Medulla oblongata (tissue), 1 donor: ENCODE data around the gene PCGF6.
"Not testable (repeated sequence)": the region's sequence is repeated elsewhere in the genome, so short reads cannot be mapped to it uniquely, and the experiment has no call there.

ENCODE experiments used
- DNase-seq: peaks from one replicate; pipeline ENCODE4 v3.0.0-alpha.2; 2015; ENCODE audit errors: extremely low spot score

PCGF6 gene

DNA sequence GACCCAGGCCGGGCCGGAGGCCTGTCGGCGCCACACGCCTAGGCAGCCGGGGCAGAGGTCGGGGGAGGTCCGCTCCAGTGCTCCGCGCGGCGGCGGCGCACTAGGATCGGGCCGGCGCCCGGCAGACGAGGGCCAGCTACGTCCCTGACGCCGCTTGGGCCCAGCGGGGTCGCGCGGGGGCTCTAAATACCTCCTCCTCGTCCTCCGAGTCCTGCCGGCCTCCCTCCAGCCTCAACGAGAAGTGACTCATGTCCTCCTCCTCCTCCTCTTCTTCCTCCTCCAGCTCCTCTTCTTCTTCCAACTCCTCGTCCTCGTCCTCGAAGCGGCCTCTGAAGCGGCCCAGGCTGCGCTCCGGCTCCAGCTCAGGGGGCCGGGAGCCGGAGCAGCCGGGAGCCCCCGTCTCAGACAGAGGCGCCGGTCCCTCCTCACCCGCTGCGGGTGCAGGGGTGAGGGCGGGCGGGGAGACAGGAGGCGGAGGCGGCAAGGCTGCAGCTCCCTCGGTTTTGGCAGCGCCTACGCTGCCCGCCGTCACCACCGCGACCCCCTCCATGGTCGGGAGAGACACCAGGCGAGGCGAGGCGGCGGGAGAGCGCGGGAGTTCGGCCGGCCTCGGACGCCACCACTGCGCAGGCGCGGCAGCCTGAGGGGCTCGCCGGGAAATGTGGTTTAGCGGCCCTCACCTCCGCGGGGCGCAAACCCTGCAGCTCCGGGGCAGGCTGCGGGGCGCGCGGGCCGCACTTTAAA lies at the start of gene PCGF6:
Gene PCGF6 (minus strand): TSS at position 624 of the 744 bp plus-strand sequence. CDS start 74 bp downstream, at position 550.
- DNase-seq = peak; percentile 81

GRCh38 chr10:103397191-103397825 lies 46.4 kb upstream of the PCGF6 start:
- DNase-seq = no peak

- DNase-seq = no peak
These were observed 45.8 kb upstream of the PCGF6 start for GRCh38 chr10:103396789-103397087.

DNA sequence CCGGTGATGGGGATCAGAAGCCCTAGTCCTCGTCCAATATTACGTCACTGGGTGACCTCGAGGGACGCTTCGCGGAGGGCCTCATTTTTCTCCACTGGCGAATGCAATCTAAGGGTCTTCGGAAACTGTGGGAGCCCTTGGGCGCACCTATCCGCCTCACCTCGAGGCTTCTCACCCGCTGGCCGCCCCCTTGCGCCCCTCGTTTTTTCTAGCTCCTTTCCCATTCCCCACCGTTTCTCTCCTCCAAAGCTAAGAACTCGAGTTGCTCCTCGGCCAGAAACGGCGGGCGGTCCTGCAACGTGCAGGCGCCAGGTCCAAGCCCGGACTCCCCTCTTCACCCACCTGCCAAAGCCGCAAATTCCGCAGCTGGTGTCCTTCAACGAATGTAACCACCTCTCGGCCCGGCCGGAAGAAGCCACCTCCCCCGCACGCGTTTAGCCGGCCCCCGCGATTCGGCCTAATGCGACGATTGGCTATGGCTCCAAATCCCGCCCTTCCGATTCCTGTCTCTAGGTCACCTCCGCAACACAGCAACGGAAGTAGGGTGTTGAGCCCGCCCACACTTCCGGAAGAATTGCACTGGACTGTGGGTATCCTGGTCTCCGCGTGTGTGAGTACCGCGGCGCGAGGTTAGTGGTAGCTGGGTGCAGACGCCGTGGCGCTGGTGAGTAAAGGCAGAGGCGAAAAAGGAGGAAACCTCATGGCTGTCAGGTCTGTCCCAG lies 45.3 kb upstream of the PCGF6 start, which contains the start of the genes ATP5MK and PDCD11:
Gene ATP5MK (minus strand): TSS at position 409 of the 722 bp plus-strand sequence. CDS start 4,018 bp downstream, outside the sequence.
Gene PDCD11 (plus strand): TSS at position 560 of the 722 bp plus-strand sequence. CDS start 1,801 bp downstream, outside the sequence.
- DNase-seq = peak; percentile 99

DNA sequence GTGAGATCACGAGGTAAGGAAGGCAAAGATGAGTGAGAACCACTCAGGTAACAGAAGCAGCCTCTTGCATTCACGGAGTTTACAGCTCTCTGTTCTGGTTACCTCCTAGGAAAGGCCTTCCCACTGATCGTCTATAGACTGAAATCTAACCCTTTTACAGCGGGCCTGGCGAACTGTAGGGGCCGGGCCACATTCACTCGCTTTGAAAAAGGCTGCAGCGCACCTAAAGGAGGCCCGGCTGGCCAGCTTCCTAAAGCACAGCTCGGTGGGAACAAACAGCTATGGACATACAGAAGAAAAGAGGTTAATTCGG lies 44.8 kb upstream of the PCGF6 start:
- no peak for DNase-seq

- no peak for DNase-seq
These were observed 43.2 kb upstream of the PCGF6 start for GRCh38 chr10:103394180-103394579.

- DNase-seq = no peak
These were observed 31.8 kb upstream of the PCGF6 start for GRCh38 chr10:103382769-103383168.

- no peak for DNase-seq
These were observed 23.3 kb upstream of the PCGF6 start for GRCh38 chr10:103374263-103374662.

GRCh38 chr10:103373544-103373943 lies 22.6 kb upstream of the PCGF6 start:
- no peak for DNase-seq

DNA sequence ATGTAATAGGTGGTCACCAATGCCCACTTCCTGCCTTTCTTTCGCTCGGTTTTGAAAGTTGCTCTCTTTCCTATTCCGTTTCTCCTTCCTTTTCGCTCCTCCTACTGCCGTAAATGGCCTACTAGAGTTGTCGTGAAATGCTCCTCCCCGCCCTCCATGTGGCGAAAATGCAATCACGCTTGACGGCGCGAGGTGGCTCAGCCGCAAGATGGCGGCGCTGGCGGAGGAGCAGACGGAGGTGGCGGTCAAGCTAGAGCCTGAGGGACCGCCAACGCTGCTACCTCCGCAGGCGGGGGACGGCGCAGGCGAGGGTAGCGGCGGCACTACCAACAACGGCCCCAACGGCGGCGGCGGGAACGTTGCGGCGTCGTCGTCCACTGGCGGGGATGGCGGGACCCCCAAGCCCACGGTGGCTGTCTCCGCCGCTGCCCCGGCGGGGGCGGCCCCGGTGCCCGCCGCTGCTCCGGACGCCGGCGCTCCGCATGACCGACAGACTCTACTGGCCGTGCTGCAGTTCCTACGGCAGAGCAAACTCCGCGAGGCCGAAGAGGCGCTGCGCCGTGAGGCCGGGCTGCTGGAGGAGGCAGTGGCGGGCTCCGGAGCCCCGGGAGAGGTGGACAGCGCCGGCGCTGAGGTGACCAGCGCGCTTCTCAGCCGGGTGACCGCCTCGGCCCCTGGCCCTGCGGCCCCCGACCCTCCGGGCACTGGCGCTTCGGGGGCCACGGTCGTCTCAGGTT lies 17.0 kb upstream of the PCGF6 start, which contains the start of gene TAF5:
Gene TAF5 (plus strand): TSS at position 195 of the 737 bp plus-strand sequence. CDS start 14 bp downstream, at position 209.
- peak; percentile 98 for DNase-seq

DNA sequence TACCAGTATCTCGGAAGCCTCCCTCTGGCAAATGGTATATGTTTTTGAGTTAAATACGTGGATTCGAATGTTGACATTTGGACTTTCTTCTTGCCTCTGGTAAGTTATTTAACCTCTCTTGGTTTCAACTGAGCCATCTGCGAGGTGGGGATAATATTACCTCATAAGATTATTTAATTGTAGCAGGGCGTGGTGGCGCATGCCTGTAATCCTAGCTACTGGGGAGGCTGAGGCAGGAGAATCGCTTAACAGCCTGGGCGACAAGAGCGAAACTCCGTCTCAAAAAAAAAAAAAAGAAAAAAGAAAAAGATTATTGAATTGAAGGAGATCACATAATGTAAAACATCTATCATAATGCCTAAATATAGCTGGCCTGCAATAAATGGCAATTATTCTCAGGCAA lies 16.4 kb upstream of the PCGF6 start:
- no peak for DNase-seq

DNA sequence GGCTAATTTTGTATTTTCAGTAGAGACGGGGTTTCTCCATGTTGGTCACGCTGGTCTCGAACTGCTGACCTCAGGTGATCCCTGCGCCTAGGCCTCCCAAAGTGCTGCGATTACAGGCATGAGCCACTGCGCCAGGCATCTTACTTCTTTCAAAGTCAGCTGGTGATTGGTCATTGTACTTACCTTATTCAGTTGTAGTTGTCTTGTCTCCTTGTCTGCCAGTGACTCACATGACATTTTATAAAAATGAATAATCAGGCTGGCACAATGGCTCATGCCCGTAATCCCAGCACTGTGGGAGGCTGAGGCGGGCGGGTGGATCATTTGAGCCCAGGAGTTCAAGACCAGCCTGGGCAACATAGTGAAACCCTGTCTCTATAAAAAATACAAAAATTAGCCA lies 9.9 kb upstream of the PCGF6 start:
- DNase-seq = not testable (repeated sequence)

DNA sequence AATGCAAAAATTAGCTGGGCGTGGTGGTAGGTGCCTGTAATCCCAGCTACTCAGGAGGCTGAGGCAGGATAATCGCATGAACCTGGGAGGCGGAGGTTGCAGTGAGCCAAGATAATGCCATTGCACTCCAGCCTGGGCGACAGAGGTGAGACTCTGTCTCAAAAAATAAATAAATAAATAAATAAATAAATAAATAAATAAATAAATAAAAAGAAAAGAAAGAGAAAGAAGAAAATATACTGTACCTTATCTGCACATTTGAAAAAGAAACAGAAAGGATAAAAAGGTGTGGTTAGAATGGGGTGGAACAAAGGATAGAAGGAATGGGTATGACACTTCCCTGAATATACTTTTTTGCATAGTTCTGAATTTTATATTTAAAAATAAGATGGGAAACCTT lies 8.6 kb upstream of the PCGF6 start:
- not testable (repeated sequence) for DNase-seq

DNA sequence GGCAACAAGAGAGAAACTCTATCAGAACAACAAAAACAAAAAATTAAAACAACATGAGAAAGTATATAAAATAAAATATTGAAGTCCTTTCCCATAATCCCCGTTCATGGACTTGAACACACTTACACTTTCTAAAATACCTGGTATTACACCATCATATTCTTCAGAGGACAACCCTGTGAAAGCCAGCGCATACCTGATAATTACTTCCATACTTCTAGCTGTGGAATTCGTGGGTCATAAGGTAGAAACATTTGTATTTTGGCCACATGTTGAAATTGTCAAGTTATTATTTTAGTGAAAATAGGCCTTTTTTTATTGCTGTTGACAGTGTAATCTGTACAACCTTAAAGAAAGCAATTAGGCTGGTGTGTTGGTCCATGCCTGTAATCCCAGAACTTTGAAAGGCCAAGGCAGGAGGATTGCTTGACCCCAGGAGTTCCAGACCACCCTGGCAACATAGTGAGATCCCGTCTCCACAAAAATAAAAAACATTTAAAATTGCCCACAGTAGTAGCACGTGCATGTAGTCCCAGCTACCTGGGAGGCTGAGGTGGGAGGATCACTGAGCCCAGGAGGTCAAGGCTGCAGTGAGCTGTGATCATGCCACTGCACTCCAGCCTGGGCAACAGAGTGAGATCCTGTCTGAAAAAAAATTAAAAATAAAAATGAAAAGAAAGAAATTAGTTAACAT lies 5.1 kb upstream of the PCGF6 start:
- DNase-seq = no peak

- not testable (repeated sequence) for DNase-seq
These were observed 3.6 kb upstream of the PCGF6 start for GRCh38 chr10:103354567-103354966.

GRCh38 chr10:103353281-103353680 lies 2.3 kb upstream of the PCGF6 start:
- no peak for DNase-seq

DNA sequence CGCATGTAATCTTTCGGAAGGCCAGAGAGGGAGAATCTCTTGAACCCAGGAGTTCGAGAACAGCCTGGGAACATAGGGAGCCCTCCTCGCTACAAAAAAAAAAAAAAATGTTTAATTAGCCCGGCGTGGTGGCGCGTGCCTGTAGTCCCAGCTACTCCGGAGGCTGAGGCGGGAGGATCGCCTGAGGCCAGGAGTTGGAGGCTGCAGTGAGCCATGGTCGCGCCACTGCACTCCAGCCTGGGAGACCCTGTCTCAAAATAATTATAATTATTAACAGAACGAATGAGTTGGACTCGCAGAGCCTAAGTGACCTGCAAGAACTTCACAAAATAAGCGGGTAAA lies 794 bp downstream of the PCGF6 start:
- no peak for DNase-seq

- DNase-seq = no peak
These were observed 14.6 kb downstream of the PCGF6 start for GRCh38 chr10:103336370-103336769.

DNA sequence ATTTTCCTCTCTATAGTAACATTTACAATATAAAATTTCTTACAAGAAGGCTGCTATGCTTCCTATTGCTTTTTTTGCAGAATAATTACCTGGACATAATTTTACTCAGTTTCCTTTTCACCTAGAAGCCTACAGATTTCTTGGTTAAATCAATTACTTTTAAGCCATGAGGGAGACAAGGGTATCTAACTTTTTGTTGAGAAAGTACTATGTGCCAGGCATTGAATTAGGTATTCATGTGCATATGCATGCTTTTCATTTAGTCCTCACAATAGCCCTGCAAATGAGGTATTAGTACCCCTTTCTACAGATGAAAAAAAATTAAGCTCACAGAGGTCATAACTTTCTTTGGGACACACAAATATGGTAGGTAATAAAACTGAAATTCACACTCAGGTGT lies 16.4 kb downstream of the PCGF6 start:
- DNase-seq = no peak

- peak; percentile 17 for DNase-seq
These were observed 16.9 kb downstream of the PCGF6 start for GRCh38 chr10:103333934-103334520.

DNA sequence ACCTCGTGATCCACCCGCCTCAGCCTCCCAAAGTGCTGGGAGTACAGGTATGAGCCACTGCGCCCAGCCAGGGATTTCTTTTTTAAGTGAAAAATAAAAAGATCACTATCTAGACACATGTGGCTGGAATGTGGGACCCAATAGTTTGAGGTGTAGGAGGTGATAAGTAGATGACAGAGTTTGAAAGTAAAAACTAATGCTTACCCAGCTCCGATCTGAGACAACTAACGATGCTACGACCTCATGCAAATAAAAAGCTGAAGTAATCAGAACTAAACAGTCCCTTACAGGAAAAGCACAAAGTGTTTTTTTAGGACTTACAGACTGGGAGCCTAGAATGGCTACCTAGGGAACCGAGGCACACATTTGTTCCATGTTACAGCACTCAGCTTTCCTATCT lies 23.0 kb downstream of the PCGF6 start:
- no peak for DNase-seq
